ENCODE data around the gene KLHL29. TPM values are rescaled to one million over a fixed set of nuclear protein-coding genes. Genes with fewer than 3 reads are reported as not detected.

The KLHL29 gene
- total RNA-seq, 1 donor from 2014 or later = 5.0 TPM

DNA sequence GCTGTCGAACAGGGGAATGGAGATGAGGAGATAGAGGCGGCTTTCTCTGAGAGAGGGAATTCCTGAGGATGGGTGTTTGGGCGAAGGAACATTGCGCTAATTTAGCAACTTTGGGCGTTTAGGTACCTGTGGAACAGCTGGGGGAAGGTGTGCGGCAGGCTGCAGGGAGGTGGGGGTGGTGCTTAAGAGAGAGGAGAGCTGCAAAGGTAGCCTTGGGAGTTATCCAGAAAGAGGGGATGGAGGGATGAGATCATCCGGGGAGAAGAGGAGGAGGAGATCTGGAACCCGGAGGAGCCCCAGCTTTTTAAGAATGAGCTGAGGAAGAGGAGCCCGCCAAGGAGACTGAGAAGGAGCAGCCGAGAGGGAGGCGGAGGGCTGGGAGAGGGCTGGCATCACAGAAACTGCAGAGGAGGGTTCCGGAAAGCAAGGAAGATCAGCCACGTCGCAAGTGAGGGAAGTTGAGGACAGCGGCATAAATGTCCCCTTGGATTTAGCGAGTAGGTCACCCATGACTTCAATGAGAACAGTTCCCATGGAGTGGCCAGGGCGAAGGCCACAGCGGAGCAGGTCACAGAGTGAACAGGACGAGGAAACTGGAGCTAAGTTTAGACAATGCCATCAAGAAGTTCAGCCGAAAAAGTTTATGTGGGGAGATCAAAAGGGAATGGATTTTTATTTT lies 174.7 kb downstream of the KLHL29 start:
- H3K36me3 Mint-ChIP-seq (ENCODE audit: unreplicated experiment) = no peaks in the 10 kb centered on the region
- no peak overlapping the region for H3K4me3 Mint-ChIP-seq (ENCODE audit: unreplicated experiment)
- peaks cover 10% of the 10 kb centered on the region for H3K27me3 Mint-ChIP-seq (ENCODE audit: unreplicated experiment)
- TF ChIP-seq, protein P1, sequence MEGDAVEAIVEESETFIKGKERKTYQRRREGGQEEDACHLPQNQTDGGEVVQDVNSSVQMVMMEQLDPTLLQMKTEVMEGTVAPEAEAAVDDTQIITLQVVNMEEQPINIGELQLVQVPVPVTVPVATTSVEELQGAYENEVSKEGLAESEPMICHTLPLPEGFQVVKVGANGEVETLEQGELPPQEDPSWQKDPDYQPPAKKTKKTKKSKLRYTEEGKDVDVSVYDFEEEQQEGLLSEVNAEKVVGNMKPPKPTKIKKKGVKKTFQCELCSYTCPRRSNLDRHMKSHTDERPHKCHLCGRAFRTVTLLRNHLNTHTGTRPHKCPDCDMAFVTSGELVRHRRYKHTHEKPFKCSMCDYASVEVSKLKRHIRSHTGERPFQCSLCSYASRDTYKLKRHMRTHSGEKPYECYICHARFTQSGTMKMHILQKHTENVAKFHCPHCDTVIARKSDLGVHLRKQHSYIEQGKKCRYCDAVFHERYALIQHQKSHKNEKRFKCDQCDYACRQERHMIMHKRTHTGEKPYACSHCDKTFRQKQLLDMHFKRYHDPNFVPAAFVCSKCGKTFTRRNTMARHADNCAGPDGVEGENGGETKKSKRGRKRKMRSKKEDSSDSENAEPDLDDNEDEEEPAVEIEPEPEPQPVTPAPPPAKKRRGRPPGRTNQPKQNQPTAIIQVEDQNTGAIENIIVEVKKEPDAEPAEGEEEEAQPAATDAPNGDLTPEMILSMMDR (IDR thresholded peaks at IDR 0.05) = no peak
- DNase-seq (ENCODE audit: extremely low spot score, unreplicated experiment) = no peak
- no peaks in the 10 kb centered on the region for H3K9me3 Mint-ChIP-seq (ENCODE audit: unreplicated experiment)
- H3K4me1 Mint-ChIP-seq (ENCODE audit: unreplicated experiment) = peaks cover 23% of the 10 kb centered on the region
- no peak overlapping the region for H3K27ac Mint-ChIP-seq (ENCODE audit: unreplicated experiment)

DNA sequence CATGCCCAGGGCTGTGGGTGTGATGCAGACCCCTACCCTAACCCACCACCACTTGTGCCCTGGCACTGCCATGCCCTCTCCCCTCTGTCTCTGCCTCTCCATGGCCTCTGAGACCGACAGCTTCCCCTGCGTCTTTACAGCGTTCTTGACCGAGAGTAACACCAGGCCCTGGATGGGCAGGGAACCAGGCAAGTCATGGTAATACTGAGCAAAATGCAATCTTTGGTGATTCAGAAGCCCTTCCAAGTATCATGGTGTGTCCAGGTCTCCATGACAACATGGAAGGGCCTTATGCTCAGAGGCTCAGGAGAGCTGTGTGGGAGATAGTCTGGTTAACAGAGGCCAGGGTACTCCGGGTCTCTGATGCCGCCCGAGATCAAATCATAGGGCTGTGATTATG lies 176.1 kb downstream of the KLHL29 start:
- Mint-ChIP-seq H3K27me3 (ENCODE audit: unreplicated experiment) (peaks cover 7% of the 10 kb centered on the region), H3K9me3 (ENCODE audit: unreplicated experiment) (no peaks in the 10 kb centered on the region), H3K4me3 (ENCODE audit: unreplicated experiment) (no peak overlapping the region), H3K27ac (ENCODE audit: unreplicated experiment) (no peak overlapping the region), H3K4me1 (ENCODE audit: unreplicated experiment) (peaks cover 30% of the 10 kb centered on the region), H3K36me3 (ENCODE audit: unreplicated experiment) (no peaks in the 10 kb centered on the region)
- TF ChIP-seq, protein P1 (IDR thresholded peaks at IDR 0.05) = no peak
- no peak for DNase-seq (ENCODE audit: extremely low spot score, unreplicated experiment)

- Mint-ChIP-seq H3K27me3 (ENCODE audit: unreplicated experiment) (peaks cover 7% of the 10 kb centered on the region), H3K9me3 (ENCODE audit: unreplicated experiment) (no peaks in the 10 kb centered on the region), H3K27ac (ENCODE audit: unreplicated experiment) (no peak overlapping the region), H3K4me3 (ENCODE audit: unreplicated experiment) (no peak overlapping the region), H3K36me3 (ENCODE audit: unreplicated experiment) (no peaks in the 10 kb centered on the region), H3K4me1 (ENCODE audit: unreplicated experiment) (peaks cover 30% of the 10 kb centered on the region)
- TF ChIP-seq, protein P1 (IDR thresholded peaks at IDR 0.05) = no peak
- no peak for DNase-seq (ENCODE audit: extremely low spot score, unreplicated experiment)
Measured at GRCh38 chr2:23561544-23561943, 176.6 kb downstream of the KLHL29 start.

DNA sequence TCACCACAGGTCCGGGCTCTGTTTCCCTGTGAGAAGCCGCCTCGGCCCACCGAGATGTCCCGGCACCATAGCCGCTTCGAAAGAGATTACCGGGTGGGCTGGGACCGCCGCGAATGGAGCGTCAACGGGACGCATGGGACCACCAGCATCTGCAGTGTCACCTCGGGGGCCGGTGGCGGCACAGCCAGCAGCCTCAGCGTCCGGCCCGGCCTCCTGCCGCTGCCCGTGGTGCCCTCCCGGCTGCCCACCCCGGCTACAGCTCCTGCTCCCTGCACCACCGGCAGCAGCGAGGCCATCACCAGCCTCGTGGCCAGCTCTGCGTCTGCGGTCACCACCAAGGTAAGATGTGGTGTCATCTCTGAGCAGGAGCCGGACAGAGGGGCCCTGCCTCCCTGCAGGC lies 177.2 kb downstream of the KLHL29 start:
- TF ChIP-seq, protein P1 (IDR thresholded peaks at IDR 0.05) = no peak
- no peak for DNase-seq (ENCODE audit: extremely low spot score, unreplicated experiment)
- no peaks in the 10 kb centered on the region for H3K9me3 Mint-ChIP-seq (ENCODE audit: unreplicated experiment)
- no peaks in the 10 kb centered on the region for H3K36me3 Mint-ChIP-seq (ENCODE audit: unreplicated experiment)
- no peak overlapping the region for H3K27ac Mint-ChIP-seq (ENCODE audit: unreplicated experiment)
- H3K27me3 Mint-ChIP-seq (ENCODE audit: unreplicated experiment) = peaks cover 7% of the 10 kb centered on the region
- H3K4me3 Mint-ChIP-seq (ENCODE audit: unreplicated experiment) = no peak overlapping the region
- peaks cover 30% of the 10 kb centered on the region for H3K4me1 Mint-ChIP-seq (ENCODE audit: unreplicated experiment)

- Mint-ChIP-seq H3K4me3 (ENCODE audit: unreplicated experiment) (no peak overlapping the region), H3K36me3 (ENCODE audit: unreplicated experiment) (no peaks in the 10 kb centered on the region)
- TF ChIP-seq, protein P1 (IDR thresholded peaks at IDR 0.05) = no peak
Measured at GRCh38 chr2:23563151-23563550, 178.2 kb downstream of the KLHL29 start.

More at GRCh38 chr2:23563151-23563550, 178.2 kb downstream of the KLHL29 start:
- Mint-ChIP-seq H3K27me3 (ENCODE audit: unreplicated experiment) (peaks cover 10% of the 10 kb centered on the region), H3K9me3 (ENCODE audit: unreplicated experiment) (no peaks in the 10 kb centered on the region), H3K27ac (ENCODE audit: unreplicated experiment) (peak overlapping the region; percentile 76), H3K4me1 (ENCODE audit: unreplicated experiment) (peaks cover 30% of the 10 kb centered on the region)
- no peak for DNase-seq (ENCODE audit: extremely low spot score, unreplicated experiment)
